Mammary epithelial cell (primary cell): ENCODE data around the gene TMEM182.

ENCODE experiments used
- EZH2 ChIP-seq: IDR thresholded peaks from 2 replicates; pipeline ENCODE4 v1.6.1; 2012; ENCODE audit warnings: low read length, inconsistent platforms, borderline replicate concordance
- TF ChIP-seq, protein P1 (sequence below), 2 donors: IDR thresholded peaks in 1 of 2; conservative IDR thresholded peaks in 1 of 2; 2 replicates each; pipeline ENCODE4 v1.5.1; 2011 to 2012; ENCODE audit warnings: inconsistent platforms in 2 of 2, low read length in 2 of 2, mild to moderate bottlenecking in 2 of 2, control low read depth in 1 of 2, low read depth in 1 of 2; ENCODE audit not compliant: insufficient read depth in 1 of 2; ENCODE audit errors: extremely low read depth in 1 of 2

DNA sequence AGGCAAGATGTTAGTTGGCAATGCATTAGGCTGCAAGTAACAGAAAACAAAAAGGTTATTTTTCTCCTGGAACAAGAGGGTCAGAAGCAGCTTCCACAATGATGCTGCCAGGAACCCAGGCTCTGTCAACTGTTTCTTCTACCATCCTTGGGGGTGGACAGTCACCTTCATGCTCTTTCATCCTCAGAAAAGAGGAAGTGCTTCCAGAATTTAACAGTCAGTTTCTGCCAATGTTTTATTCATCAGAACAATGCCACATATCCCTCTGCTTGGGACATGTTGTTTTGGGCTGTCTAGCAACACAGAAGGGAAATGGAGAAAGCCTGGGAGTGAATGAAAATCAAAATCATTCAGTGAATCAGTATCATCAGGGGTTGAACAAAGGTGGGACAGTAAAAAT, 7.1 kb downstream of the TMEM182 start:
- TF ChIP-seq, protein P1, sequence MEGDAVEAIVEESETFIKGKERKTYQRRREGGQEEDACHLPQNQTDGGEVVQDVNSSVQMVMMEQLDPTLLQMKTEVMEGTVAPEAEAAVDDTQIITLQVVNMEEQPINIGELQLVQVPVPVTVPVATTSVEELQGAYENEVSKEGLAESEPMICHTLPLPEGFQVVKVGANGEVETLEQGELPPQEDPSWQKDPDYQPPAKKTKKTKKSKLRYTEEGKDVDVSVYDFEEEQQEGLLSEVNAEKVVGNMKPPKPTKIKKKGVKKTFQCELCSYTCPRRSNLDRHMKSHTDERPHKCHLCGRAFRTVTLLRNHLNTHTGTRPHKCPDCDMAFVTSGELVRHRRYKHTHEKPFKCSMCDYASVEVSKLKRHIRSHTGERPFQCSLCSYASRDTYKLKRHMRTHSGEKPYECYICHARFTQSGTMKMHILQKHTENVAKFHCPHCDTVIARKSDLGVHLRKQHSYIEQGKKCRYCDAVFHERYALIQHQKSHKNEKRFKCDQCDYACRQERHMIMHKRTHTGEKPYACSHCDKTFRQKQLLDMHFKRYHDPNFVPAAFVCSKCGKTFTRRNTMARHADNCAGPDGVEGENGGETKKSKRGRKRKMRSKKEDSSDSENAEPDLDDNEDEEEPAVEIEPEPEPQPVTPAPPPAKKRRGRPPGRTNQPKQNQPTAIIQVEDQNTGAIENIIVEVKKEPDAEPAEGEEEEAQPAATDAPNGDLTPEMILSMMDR (conservative IDR thresholded peaks at IDR 0.05 in 1 of 2, IDR thresholded peaks at IDR 0.05 in 1 of 2; ENCODE audit: extremely low read depth in 1 of 2, insufficient read depth in 1 of 2, low read depth in 1 of 2, low read length in 2 of 2), result no peak
- no peak for TF ChIP-seq EZH2
